HG03097 (cell line): Measurements from ENCODE around the gene CEP120.
"Not testable (repeated sequence)": the region's sequence is repeated elsewhere in the genome, so short reads cannot be mapped to it uniquely, and the experiment has no call there.

Source experiments
- ATAC-seq: cut with Tn5 transposase; IDR thresholded peaks from one replicate; pipeline ENCODE4 v1.9.1; 2021; ENCODE audit not compliant: unreplicated experiment, low FRiP score

CEP120 gene

GRCh38 chr5:123391009-123391408 is 32.2 kb downstream of the CEP120 start:
- no peak for ATAC-seq

GRCh38 chr5:123389794-123390193 is 33.4 kb downstream of the CEP120 start:
- ATAC-seq: no peak

GRCh38 chr5:123387313-123387712 is 35.9 kb downstream of the CEP120 start:
- no peak for ATAC-seq

- ATAC-seq: no peak
These were observed 41.0 kb downstream of the CEP120 start for GRCh38 chr5:123382252-123382651.

- ATAC-seq: no peak
These were observed 51.5 kb downstream of the CEP120 start for GRCh38 chr5:123371575-123372179.

GRCh38 chr5:123369371-123369968 is 53.7 kb downstream of the CEP120 start:
- ATAC-seq: no peak

- no peak for ATAC-seq
These were observed 55.5 kb downstream of the CEP120 start for GRCh38 chr5:123367739-123368138.

GRCh38 chr5:123365156-123365555 is 58.0 kb downstream of the CEP120 start:
- no peak for ATAC-seq

- no peak for ATAC-seq
These were observed 58.6 kb downstream of the CEP120 start for GRCh38 chr5:123364441-123365155.

- no peak for ATAC-seq
These were observed 62.3 kb downstream of the CEP120 start for GRCh38 chr5:123360910-123361309.

- ATAC-seq: no peak
These were observed 63.0 kb downstream of the CEP120 start for GRCh38 chr5:123360201-123360571.

- no peak for ATAC-seq
These were observed 63.6 kb downstream of the CEP120 start for GRCh38 chr5:123359454-123360200.

- no peak for ATAC-seq
These were observed 64.5 kb downstream of the CEP120 start for GRCh38 chr5:123358751-123359150.

- no peak for ATAC-seq
These were observed 64.9 kb downstream of the CEP120 start for GRCh38 chr5:123358304-123358703.

- ATAC-seq: no peak
These were observed 71.4 kb downstream of the CEP120 start for GRCh38 chr5:123351820-123352219.

GRCh38 chr5:123351240-123351639 is 72.0 kb downstream of the CEP120 start:
- ATAC-seq: no peak

- no peak for ATAC-seq
These were observed 72.5 kb downstream of the CEP120 start for GRCh38 chr5:123350742-123351141.

GRCh38 chr5:123344816-123345426 is 78.3 kb downstream of the CEP120 start:
- ATAC-seq: no peak

GRCh38 chr5:123340928-123341327 is 82.3 kb downstream of the CEP120 start:
- ATAC-seq: no peak

- not testable (repeated sequence) for ATAC-seq
These were observed 114.8 kb downstream of the CEP120 start for GRCh38 chr5:123308377-123308776.

GRCh38 chr5:123305751-123306150 is 117.5 kb downstream of the CEP120 start:
- ATAC-seq: no peak
